NCI-H128 (cell line): ENCODE results near the gene ULBP2.
"Not testable (repeated sequence)": the region's sequence is repeated elsewhere in the genome, so short reads cannot be mapped to it uniquely, and the experiment has no call there.

Source experiments
- DNase-seq: peaks from one replicate; lab custom pipeline; 2025; ENCODE audit not compliant: unreplicated experiment; lab: John Stamatoyannopoulos, UW

ULBP2 gene

DNA sequence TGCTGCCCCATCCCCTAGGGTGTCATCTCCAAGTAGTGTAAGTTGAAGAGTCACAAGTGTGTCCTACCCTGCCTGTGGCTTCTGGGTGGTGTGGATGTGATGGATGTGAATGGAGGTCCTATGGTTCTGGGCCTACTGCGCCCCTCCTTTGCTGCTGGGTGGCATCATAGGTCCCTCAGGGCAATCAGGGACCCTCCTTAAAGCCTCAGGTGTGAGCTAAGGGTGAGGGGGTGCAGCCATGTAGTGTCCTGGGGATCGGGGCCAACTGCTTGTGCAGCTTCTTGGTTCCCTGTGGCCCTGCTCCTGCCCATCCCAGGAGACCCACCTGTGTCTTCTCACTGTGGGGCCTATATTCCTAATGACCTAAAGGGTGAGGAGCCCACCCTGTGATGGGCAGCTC is 24.5 kb downstream of the ULBP2 start:
- not testable (repeated sequence) for DNase-seq

DNA sequence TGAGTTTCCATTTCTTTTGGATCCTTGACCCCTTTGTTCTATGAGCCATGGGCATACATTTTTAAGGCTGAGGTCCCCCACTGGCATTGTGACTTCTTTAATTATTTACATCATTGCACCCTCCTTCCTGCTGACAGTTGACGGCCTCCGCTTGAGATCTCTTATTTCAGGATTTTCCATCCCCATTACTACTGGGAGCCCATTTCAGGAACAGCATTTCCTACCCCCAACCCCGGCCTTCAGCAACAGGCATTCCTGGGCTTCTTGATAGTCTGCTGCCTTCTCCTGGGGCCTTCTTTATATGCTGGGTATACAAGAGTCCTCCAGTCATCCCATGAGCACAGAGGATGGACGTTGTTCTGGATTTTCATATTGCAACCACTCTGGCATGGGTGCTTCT is 25.8 kb downstream of the ULBP2 start:
- no peak for DNase-seq

- DNase-seq, result not testable (repeated sequence)
Observed at GRCh38 chr6:149967999-149968398, 26.2 kb downstream of the ULBP2 start.

DNA sequence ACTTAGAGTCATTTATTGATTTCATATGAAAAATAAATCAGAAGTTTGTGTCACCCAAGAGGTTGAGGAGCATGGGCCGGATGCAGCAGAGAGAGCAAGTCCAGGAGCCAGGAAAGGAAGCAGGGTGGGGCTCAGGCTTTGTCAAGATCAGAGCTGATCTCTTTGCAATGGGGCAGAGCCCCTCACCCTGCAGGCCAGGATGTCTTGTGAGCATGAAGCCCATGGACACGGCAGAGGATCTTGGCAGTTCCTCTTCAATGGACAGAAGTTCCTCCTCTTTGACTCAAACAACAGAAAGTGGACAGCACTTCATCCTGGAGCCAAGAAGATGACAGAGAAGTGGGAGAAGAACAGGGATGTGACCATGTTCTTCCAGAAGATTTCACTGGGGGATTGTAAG is 27.1 kb downstream of the ULBP2 start:
- DNase-seq, result not testable (repeated sequence)

GRCh38 chr6:149969635-149970034 is 27.8 kb downstream of the ULBP2 start:
- DNase-seq, result no peak

GRCh38 chr6:149974394-149974793 is 32.6 kb downstream of the ULBP2 start:
- DNase-seq, result not testable (repeated sequence)

GRCh38 chr6:149974825-149975224 is 33.0 kb downstream of the ULBP2 start:
- DNase-seq, result no peak

DNA sequence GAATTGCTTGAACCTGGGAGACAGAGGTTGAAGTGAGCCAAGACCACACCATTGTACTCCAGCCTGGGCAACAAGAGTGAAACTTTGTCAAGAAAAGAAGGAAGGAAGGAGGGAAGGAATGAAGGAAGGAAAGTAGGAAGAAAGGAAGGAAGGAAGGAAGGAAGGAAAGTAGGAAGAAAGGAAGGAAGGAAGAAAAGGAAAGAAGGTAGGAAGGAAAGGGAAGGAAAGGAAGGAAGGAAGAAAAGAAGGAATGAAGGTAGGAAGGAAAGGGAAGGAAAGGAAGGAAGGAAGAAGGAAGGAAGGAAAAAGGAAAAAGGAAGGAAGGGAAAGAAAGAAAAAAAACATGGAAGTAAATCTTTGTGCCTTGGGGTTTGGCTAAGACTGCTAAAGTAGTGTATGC is 33.6 kb downstream of the ULBP2 start:
- no peak for DNase-seq

DNA sequence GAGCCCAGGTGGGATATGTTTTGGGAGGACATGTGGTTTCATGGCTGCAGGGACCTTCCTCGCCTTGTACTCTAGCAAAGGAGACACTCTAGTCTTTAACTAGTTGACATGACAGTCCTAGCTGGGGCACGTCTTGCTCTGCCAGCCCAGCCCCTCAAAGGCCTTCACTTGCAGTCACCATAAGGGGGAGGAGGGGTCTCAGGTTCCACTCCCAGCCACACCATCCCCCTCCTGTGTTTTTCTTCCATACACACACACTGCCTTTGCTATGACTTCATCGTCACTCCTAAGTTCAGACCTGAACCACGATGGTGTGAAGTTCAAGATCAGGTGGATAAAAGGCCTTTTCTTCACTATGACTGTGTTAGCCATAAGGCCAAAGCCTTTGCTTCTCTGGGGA is 35.4 kb downstream of the ULBP2 start:
- no peak for DNase-seq

DNA sequence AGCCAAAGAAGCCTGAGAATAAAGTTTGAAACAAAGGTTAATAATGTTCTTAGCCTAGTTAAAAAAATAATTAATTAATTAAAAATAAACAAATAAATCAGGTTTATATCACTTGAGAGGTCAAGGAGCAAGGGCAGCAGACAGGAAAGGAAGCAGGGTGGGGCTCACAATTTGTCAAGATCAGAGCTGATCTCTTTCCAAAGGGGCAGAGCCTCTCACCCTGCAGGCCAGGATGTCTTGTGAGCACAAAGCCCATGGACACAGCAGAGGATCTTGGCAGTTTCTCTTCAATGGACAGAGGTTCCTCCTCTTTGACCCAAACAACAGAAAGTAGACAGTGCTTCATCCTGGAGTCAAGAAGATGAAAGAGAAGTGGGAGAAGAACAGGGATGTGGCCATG is 36.8 kb downstream of the ULBP2 start:
- DNase-seq, result no peak

DNA sequence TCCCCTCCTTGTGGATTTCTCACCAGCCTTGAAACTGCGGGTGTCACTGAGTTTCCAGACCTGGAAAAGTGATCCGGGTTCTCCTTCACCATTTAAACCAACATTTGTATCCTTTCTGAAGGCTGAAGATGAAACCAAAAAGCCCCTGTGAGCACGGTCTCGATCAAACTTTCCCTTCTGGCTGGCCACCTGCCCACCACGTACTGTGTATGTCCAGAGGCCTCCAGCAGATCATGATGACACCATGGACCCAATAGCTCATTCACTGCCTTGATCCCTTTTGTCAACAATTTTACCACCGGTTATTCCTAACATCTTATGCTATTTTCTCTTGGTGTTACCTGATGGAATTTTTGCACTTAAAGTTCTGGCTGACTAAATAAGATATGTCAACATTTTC is 37.5 kb downstream of the ULBP2 start:
- DNase-seq, result no peak

GRCh38 chr6:149983145-149983544 is 41.3 kb downstream of the ULBP2 start:
- DNase-seq, result no peak

DNA sequence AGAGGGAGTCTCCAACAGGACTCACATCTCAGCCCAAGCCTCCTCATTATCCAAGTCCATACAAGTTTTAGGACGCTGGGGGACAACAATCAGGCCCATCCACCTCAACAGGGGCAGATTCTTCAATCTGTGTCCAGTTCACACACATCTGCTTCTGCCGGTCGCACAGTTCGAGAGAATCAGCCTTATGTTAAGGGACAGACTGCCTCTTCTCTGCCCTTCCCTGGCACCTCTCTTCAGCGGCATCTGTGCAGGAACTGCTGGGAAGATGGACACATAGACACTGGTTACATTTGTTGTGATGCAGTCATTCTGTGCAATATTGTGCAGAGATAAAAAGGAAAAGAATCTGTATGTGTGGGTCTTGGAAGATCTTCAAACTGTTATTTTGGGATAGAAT is 43.0 kb downstream of the ULBP2 start:
- no peak for DNase-seq

- no peak for DNase-seq
Observed at GRCh38 chr6:149985481-149985937, 43.7 kb downstream of the ULBP2 start.

DNA sequence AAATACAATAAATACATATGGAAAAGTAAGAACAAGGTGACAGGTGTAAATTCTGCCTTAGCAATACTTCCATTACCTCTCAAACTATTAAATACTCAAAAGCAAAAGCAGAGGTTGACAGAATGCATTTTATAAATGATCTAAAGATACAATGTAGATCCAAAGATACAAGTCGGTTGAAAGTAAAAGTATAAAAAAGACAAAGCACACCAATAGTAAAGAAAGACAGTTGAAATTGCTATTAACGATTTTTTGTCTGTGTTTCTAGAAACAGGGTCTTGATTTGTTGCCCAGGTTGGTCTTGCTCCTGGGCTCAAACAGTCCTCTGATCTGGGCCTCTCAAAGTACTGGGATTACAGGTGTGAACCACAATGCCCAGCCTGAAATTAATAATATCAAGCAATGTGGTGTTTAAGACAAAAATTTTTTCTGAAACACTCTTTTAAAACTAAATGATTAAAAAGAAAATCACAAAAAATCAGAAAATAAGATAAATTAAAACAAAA is 45.8 kb downstream of the ULBP2 start:
- DNase-seq, result no peak

GRCh38 chr6:149988550-149989346 is 46.9 kb downstream of the ULBP2 start:
- no peak for DNase-seq

DNA sequence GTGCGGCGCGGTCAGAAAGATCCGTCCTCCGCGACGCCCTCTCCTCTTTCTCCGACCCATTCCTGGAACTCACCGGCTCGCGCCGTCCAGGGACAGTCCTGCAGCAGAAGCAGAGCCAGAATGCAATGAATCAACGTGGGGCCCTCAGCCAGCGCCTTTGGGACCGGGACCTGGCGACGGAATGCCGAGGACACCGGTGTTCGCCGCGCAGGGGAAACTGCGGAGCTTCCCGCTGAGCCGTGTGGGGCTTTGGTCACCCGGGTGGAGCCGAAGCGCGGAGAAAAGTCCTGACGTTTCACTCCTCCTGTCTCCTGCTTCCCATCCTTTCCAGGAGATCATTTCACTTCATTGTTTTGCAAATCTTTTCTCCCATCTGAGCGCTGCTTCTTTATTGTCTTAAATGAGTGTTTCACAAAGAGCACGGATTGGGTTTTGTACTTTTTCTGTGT is 48.4 kb downstream of the ULBP2 start:
- no peak for DNase-seq

- no peak for DNase-seq
Observed at GRCh38 chr6:149990661-149991471, 49.1 kb downstream of the ULBP2 start.

GRCh38 chr6:149991472-149991795 is 49.6 kb downstream of the ULBP2 start:
- DNase-seq, result not testable (repeated sequence)

- DNase-seq, result no peak
Observed at GRCh38 chr6:149991838-149992237, 50.0 kb downstream of the ULBP2 start.

GRCh38 chr6:149995235-149995750 is 53.5 kb downstream of the ULBP2 start:
- DNase-seq, result no peak

GRCh38 chr6:149995971-149996370 is 54.2 kb downstream of the ULBP2 start:
- DNase-seq, result no peak
